ENCODE measurements around the gene SERPINB1. TPM values are rescaled to one million over a fixed set of nuclear protein-coding genes. Genes with fewer than 3 reads are reported as not detected.

Gene SERPINB1
- total RNA-seq, 1 experiment from 2014 or later = 73.2 TPM

- Histone ChIP-seq H3K79me2 (ENCODE audit: insufficient read depth, low read length) (no peaks in the 10 kb centered on the region), H3K4me3 (replicated peaks in 1 of 2; ENCODE audit: low read depth in 1 of 2, low read length in 2 of 2) (no peak overlapping the region), H3K9ac (ENCODE audit: low read length) (peak overlapping the region; percentile 68), H2AFZ (ENCODE audit: low read depth, low read length, poor library complexity, severe bottlenecking) (no peak overlapping the region), H3K36me3 (ENCODE audit: control insufficient read depth in 1 of 2, insufficient read depth in 2 of 2, low read length in 2 of 2) (no peaks in the 10 kb centered on the region), H3K27me3 (ENCODE audit: insufficient read depth, low read length) (no peaks in the 10 kb centered on the region), H3K27ac (ENCODE audit: low read depth, low read length) (no peak overlapping the region), H3K4me2 (ENCODE audit: low read length) (peak overlapping the region; percentile 90; the same call in 1 of the 2 replicates), H3K9me2 (ENCODE audit: insufficient read depth) (no peaks in the 10 kb centered on the region), H4K20me1 (ENCODE audit: insufficient read depth) (no peaks in the 10 kb centered on the region), H3K9me3 (ENCODE audit: control insufficient read depth in 1 of 2, insufficient read depth in 1 of 2, low read depth in 1 of 2, low read length in 2 of 2) (no peaks in the 10 kb centered on the region), H3K4me1 (ENCODE audit: control insufficient read depth in 1 of 2, insufficient read depth in 2 of 2, low read length in 2 of 2) (peaks cover 43 to 88% of the 10 kb centered on the region in 2 experiments)
- no peak for DNase-seq (ENCODE audit: low read depth, low spot score)
- CTCF ChIA-PET = no interaction called here
- no TSS peak for BruUV-seq (replicated peaks)
- POLR2A ChIA-PET = no interaction called here
- intact Hi-C loops (cut with micrococcal nuclease) = no loop called here
- TF ChIP-seq SRF (IDR thresholded peaks at IDR 0.05; ENCODE audit: low read depth) = no peak
- TF ChIP-seq SP1 (IDR thresholded peaks at IDR 0.05; ENCODE audit: low read depth) = no peak
- TF ChIP-seq, protein P1, sequence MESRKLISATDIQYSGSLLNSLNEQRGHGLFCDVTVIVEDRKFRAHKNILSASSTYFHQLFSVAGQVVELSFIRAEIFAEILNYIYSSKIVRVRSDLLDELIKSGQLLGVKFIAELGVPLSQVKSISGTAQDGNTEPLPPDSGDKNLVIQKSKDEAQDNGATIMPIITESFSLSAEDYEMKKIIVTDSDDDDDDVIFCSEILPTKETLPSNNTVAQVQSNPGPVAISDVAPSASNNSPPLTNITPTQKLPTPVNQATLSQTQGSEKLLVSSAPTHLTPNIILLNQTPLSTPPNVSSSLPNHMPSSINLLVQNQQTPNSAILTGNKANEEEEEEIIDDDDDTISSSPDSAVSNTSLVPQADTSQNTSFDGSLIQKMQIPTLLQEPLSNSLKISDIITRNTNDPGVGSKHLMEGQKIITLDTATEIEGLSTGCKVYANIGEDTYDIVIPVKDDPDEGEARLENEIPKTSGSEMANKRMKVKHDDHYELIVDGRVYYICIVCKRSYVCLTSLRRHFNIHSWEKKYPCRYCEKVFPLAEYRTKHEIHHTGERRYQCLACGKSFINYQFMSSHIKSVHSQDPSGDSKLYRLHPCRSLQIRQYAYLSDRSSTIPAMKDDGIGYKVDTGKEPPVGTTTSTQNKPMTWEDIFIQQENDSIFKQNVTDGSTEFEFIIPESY (IDR thresholded peaks at IDR 0.05; ENCODE audit: extremely low read depth, insufficient replicate concordance, low read length) = no peak
- no peak for TF ChIP-seq ELF1 (IDR thresholded peaks at IDR 0.05; ENCODE audit: borderline replicate concordance, low read depth)
- TF ChIP-seq TCF7L2 (IDR thresholded peaks at IDR 0.05; ENCODE audit: borderline replicate concordance, extremely low read depth, insufficient read depth, insufficient read length) = no peak
- no peak for TF ChIP-seq SIN3A (IDR thresholded peaks at IDR 0.05; ENCODE audit: low read depth)
- TF ChIP-seq POLR2AphosphoS5 (IDR thresholded peaks at IDR 0.05; ENCODE audit: low read depth, low read length) = no peak
- no peak for TF ChIP-seq CTCF (IDR thresholded peaks at IDR 0.05 in 2 of 3, conservative IDR thresholded peaks at IDR 0.05 in 1 of 3; ENCODE audit: borderline replicate concordance in 1 of 3, insufficient read depth in 1 of 3, low read depth in 2 of 3, low read length in 2 of 3)
- RAD21 ChIA-PET (ENCODE audit: low non-redundant PET in 1 of 2, low total read pairs in 2 of 2, uncharacterized antibody in 2 of 2, unreplicated experiment in 2 of 2) = no interaction called here
- ATAC-seq = no peak
Observed at GRCh38 chr6:2852921-2853322, 11.3 kb upstream of the SERPINB1 start.
